MCF 10A (cell line): ENCODE data around the gene IL15RA. TPM values are rescaled to one million over a fixed set of nuclear protein-coding genes. Genes with fewer than 3 reads are reported as not detected.

Experiments used
- BruUV-seq: library from RNA; stranded (reverse); fragments of 400-500 nt; replicated peaks from 2 replicates; lab custom pipeline; 2021; lab: Mats Ljungman, UMichigan
- CTCF ChIA-PET: fragments of 300-600 bp; sonication (Branson Sonifier 250); formaldehyde crosslinking; extraction: SDS; loops from one replicate; lab custom pipeline; 2021; ENCODE audit warnings: antibody characterized with exemption, inconsistent platforms; lab: Yijun Ruan, JAX
- POLR2A ChIA-PET: fragments of 300-600, 350-650 bp; sonication (Branson Sonifier 250); formaldehyde crosslinking; extraction: SDS; loops from one replicate; lab custom pipeline; 2020; ENCODE audit warnings: antibody characterized with exemption, inconsistent platforms; lab: Yijun Ruan, JAX
- DNase-seq: peaks from one replicate; pipeline ENCODE4 v3.0.0-alpha.2; 2018; ENCODE audit not compliant: unreplicated experiment
- H3K27ac Mint-ChIP-seq: one replicate; pipeline ENCODE4 v1.8.0; 2022; ENCODE audit warnings: mild to moderate bottlenecking, low read depth, mixed read lengths; ENCODE audit not compliant: unreplicated experiment
- H3K27me3 Mint-ChIP-seq: one replicate; pipeline ENCODE4 v1.8.0; 2022; ENCODE audit warnings: mixed read lengths; ENCODE audit not compliant: insufficient read depth, unreplicated experiment
- H3K36me3 Mint-ChIP-seq: one replicate; pipeline ENCODE4 v1.8.0; 2022; ENCODE audit warnings: mild to moderate bottlenecking, moderate library complexity, mixed read lengths; ENCODE audit not compliant: insufficient read depth, unreplicated experiment
- H3K4me1 Mint-ChIP-seq: one replicate; pipeline ENCODE4 v1.8.0; 2022; ENCODE audit warnings: mixed read lengths; ENCODE audit not compliant: insufficient read depth, unreplicated experiment
- H3K4me3 Mint-ChIP-seq: one replicate; pipeline ENCODE4 v1.8.0; 2022; ENCODE audit warnings: mild to moderate bottlenecking, moderate library complexity, mixed read lengths; ENCODE audit not compliant: unreplicated experiment
- H3K9me3 Mint-ChIP-seq: one replicate; pipeline ENCODE4 v1.8.0; 2022; ENCODE audit warnings: mixed read lengths; ENCODE audit not compliant: unreplicated experiment
- intact Hi-C: fragments of 100-400 bp; cut with micrococcal nuclease; formaldehyde crosslinking; loops from 2 replicates; pipeline ENCODE4 v1.14.1; 2022
- total RNA-seq: library from RNA; stranded (reverse); gene quantifications from 2 replicates; pipeline ENCODE4 v1.2.3, GENCODE V29; 2022
- TF ChIP-seq, protein P1 (sequence below): fragments of 200-600 bp; IDR thresholded peaks from one replicate; pipeline ENCODE4 v1.8.0; 2022; ENCODE audit warnings: antibody characterized with exemption, mild to moderate bottlenecking; ENCODE audit not compliant: unreplicated experiment

IL15RA gene
- total RNA-seq, 1 experiment from 2014 or later: 6.0 TPM

DNA sequence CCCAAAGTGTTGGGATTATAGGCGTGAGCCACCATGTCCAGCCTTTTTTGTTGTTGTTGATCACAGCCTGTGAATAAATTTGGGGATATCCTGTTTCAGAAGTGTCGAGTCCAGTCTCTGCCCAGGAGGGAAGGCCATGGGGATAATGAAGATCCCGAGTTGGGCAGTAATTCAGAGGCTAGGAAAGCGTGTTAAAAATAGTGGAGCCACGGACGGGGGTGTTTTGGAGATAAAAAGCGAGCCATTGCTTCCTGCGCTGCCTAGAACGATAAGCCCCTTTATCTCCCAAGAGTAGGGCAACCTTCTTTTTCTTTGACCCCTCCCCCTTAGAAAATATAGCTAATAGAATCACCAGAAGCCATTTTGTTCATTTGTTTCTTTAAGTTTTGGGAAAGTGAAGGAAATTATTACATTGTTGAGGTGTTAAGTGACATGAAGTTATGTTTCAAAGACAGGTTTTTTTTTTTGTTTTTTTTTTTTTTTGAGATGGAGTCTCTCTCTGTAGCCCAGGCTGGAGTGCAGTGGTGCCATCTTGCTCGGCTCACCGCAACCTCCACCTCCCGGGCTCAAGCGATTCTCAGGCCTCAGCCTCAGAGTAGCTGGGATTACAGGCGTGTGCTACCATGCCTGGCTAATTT lies 43.3 kb downstream of the IL15RA start:
- CTCF ChIA-PET: no interaction called here
- TF ChIP-seq, protein P1, sequence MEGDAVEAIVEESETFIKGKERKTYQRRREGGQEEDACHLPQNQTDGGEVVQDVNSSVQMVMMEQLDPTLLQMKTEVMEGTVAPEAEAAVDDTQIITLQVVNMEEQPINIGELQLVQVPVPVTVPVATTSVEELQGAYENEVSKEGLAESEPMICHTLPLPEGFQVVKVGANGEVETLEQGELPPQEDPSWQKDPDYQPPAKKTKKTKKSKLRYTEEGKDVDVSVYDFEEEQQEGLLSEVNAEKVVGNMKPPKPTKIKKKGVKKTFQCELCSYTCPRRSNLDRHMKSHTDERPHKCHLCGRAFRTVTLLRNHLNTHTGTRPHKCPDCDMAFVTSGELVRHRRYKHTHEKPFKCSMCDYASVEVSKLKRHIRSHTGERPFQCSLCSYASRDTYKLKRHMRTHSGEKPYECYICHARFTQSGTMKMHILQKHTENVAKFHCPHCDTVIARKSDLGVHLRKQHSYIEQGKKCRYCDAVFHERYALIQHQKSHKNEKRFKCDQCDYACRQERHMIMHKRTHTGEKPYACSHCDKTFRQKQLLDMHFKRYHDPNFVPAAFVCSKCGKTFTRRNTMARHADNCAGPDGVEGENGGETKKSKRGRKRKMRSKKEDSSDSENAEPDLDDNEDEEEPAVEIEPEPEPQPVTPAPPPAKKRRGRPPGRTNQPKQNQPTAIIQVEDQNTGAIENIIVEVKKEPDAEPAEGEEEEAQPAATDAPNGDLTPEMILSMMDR: no peak
- peaks cover 83% of the 10 kb centered on the region for H3K36me3 Mint-ChIP-seq
- no peaks in the 10 kb centered on the region for H3K4me1 Mint-ChIP-seq
- DNase-seq: no peak
- POLR2A ChIA-PET: interaction anchor here (1.4 kb wide), 1 partner anchor 11 kb away, joined by 4 read pairs; no protein-coding TSS in a partner anchor
- no peak overlapping the region for H3K4me3 Mint-ChIP-seq
- H3K27ac Mint-ChIP-seq: no peak overlapping the region
- no peaks in the 10 kb centered on the region for H3K27me3 Mint-ChIP-seq
- intact Hi-C loops: no loop called here
- BruUV-seq: no TSS peak
- no peaks in the 10 kb centered on the region for H3K9me3 Mint-ChIP-seq

DNA sequence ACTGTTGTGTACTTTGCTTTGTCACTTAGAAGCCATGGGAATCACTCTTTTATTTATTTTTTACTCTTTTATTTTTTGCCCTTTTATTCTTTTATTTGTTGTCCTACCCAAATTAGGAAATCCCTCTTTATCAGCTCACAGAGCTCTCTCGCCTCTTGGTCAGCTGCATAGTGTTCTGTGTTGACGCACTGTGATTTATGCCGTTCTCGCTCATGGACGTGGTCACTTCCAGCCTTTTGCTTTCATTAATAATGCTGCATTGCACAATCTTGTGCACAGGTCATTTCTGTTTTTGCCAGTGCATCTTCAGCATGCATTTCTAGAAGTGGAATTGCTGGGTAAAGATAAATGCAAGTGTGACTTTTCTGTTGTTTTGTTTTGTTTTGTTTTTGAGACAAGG lies 45.0 kb downstream of the IL15RA start:
- TF ChIP-seq, protein P1: no peak
- CTCF ChIA-PET: interaction anchor here (0.7 to 2.6 kb wide), 2 partner anchors 16 to 143 kb away, joined by 6 read pairs; no protein-coding TSS in a partner anchor

DNA sequence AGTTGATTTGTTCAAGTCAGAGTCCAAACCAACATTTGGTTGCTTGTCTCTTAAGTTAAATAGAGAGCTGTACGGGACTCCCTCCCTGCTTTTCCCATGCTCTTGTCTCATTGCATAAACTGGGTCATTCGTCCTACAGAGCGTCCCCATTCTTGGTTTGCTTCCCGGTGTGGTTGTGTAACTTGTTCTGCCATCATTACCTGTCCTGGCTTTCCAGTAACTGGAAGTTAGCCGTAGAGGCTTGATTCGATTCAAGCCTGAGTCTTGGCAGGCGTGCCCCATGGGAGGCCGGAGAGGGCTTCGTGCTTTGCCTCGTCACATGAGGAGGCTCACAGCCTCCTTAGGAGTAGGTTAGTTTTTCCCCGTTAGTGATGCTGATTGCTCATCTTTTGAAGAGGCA lies 47.1 kb downstream of the IL15RA start:
- Mint-ChIP-seq H3K27me3 (no peaks in the 10 kb centered on the region), H3K4me3 (no peak overlapping the region), H3K4me1 (no peaks in the 10 kb centered on the region), H3K36me3 (peaks cover 81% of the 10 kb centered on the region), H3K9me3 (no peaks in the 10 kb centered on the region), H3K27ac (no peak overlapping the region)
- intact Hi-C loops: no loop called here
- no TSS peak for BruUV-seq
- CTCF ChIA-PET: no interaction called here
- POLR2A ChIA-PET: no interaction called here
- TF ChIP-seq, protein P1: no peak
- DNase-seq: no peak

More for the DNA sequence above, 45.0 kb downstream of the IL15RA start:
- intact Hi-C loops: no loop called here
- POLR2A ChIA-PET: interaction anchor here (1.4 kb wide), 1 partner anchor 42 kb away, joined by 3 read pairs; the partner anchor contains the start of genes ANKRD16 and FBH1
- Mint-ChIP-seq H3K36me3 (peaks cover 83% of the 10 kb centered on the region), H3K4me3 (no peak overlapping the region), H3K27ac (no peak overlapping the region), H3K27me3 (no peaks in the 10 kb centered on the region), H3K4me1 (no peaks in the 10 kb centered on the region), H3K9me3 (no peaks in the 10 kb centered on the region)
- no TSS peak for BruUV-seq
- no peak for DNase-seq

DNA sequence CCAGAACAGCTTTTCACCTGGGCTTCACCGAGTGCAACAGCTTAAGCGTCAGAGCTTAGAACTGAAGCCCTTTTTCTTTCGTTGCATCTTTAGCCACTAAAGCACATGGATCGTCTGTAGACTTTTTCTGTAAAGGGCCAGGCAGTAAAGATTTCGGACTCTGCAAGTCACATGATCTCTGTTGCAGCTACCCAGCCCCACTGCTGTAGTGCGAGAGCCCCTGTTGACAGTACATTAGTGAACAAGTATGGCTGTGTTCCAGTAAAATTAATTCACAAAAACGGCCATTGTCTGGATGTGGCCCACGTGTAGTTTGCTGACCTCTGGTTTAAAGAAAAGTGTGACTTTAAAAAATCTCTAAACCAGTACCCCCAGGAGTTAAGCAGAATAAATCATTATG lies 47.9 kb downstream of the IL15RA start:
- Mint-ChIP-seq H3K4me3 (no peak overlapping the region), H3K4me1 (no peaks in the 10 kb centered on the region), H3K9me3 (no peaks in the 10 kb centered on the region), H3K27me3 (no peaks in the 10 kb centered on the region), H3K36me3 (peaks cover 84% of the 10 kb centered on the region), H3K27ac (no peak overlapping the region)
- ChIA-PET POLR2A (interaction anchor here (0.5 to 1.4 kb wide), 3 partner anchors 39 to 158 kb away, joined by 3 to 5 read pairs (median 3); partner anchors contain the start of genes ANKRD16, FBH1 and IL15RA), CTCF (interaction anchor here (0.6 kb wide), 1 partner anchor 55 kb away, joined by 3 read pairs; no protein-coding TSS in a partner anchor)
- no TSS peak for BruUV-seq
- intact Hi-C loops: no loop called here
- DNase-seq: no peak
- TF ChIP-seq, protein P1: no peak
